Neural progenitor cell (in vitro differentiated cells): ENCODE measurements around the gene TUT1. TPM values are rescaled to one million over a fixed set of nuclear protein-coding genes. Genes with fewer than 3 reads are reported as not detected.

Source experiments
- DNase-seq: peaks from one replicate; pipeline ENCODE4 v3.0.0-alpha.2; 2016; ENCODE audit warnings: low spot score
- H2AFZ ChIP-seq: fragments of 200-600 bp; sonication (generic); replicated peaks from 2 replicates; pipeline ENCODE4 v1.6.1; 2016; ENCODE audit warnings: antibody characterized with exemption
- H3F3A ChIP-seq: fragments of 200-600 bp; sonication (generic); 2 replicates; pipeline ENCODE4 v1.6.1; 2016; ENCODE audit warnings: antibody characterized with exemption, low read depth
- H3K27ac ChIP-seq: fragments of 200-600 bp; sonication (generic); 2 replicates; pipeline ENCODE4 v1.5.1; 2016; ENCODE audit warnings: mild to moderate bottlenecking
- H3K27me3 ChIP-seq: fragments of 200-600 bp; sonication (generic); 2 replicates; pipeline ENCODE4 v1.6.1; 2016; ENCODE audit warnings: mild to moderate bottlenecking, moderate library complexity
- H3K36me3 ChIP-seq: fragments of 200-600 bp; sonication (generic); 2 replicates; pipeline ENCODE4 v1.5.1; 2016
- H3K4me1 ChIP-seq: fragments of 200-600 bp; sonication (generic); 2 replicates; pipeline ENCODE4 v1.6.1; 2016; ENCODE audit warnings: mixed run types
- H3K4me2 ChIP-seq: fragments of 200-600 bp; sonication (generic); 2 replicates; pipeline ENCODE4 v1.6.1; 2016
- H3K4me3 ChIP-seq: fragments of 200-600 bp; sonication (generic); 2 replicates; pipeline ENCODE4 v1.5.1; 2016
- H3K79me2 ChIP-seq: fragments of 200-600 bp; sonication (generic); 2 replicates; pipeline ENCODE4 v1.6.1; 2016; ENCODE audit warnings: low read depth
- H3K9ac ChIP-seq: fragments of 200-600 bp; sonication (generic); 2 replicates; pipeline ENCODE4 v1.6.1; 2016
- H3K9me3 ChIP-seq: fragments of 200-600 bp; sonication (generic); 2 replicates; pipeline ENCODE4 v1.5.1; 2016; ENCODE audit warnings: low read depth
- H4K20me1 ChIP-seq: fragments of 200-600 bp; sonication (generic); 2 replicates; pipeline ENCODE4 v1.6.1; 2016; ENCODE audit warnings: low read depth
- H3K27ac Mint-ChIP-seq: 3 replicates; pipeline ENCODE4 v1.8.0; 2021; ENCODE audit warnings: mixed read lengths
- H3K27me3 Mint-ChIP-seq: 2 replicates; pipeline ENCODE4 v1.8.0; 2022; ENCODE audit warnings: low read depth, mild to moderate bottlenecking, inconsistent platforms, moderate library complexity, mixed read lengths; ENCODE audit not compliant: insufficient read depth
- H3K36me3 Mint-ChIP-seq: 3 replicates; pipeline ENCODE4 v1.8.0; 2021; ENCODE audit warnings: mixed read lengths
- H3K4me1 Mint-ChIP-seq: 3 replicates; pipeline ENCODE4 v1.8.0; 2021; ENCODE audit warnings: mixed read lengths
- H3K4me3 Mint-ChIP-seq: 3 replicates; pipeline ENCODE4 v1.8.0; 2021; ENCODE audit warnings: mild to moderate bottlenecking, moderate library complexity, mixed read lengths
- H3K9me3 Mint-ChIP-seq: 3 replicates; pipeline ENCODE4 v1.8.0; 2020; ENCODE audit warnings: mixed read lengths
- CTCF ChIP-seq: fragments of 200-600 bp; sonication (generic); IDR thresholded peaks from 2 replicates; pipeline ENCODE4 v1.5.1; 2017; ENCODE audit warnings: antibody characterized with exemption, mild to moderate bottlenecking
- EZH2 ChIP-seq: fragments of 200-600 bp; sonication (generic); IDR thresholded peaks from 2 replicates; pipeline ENCODE4 v1.6.1; 2017; ENCODE audit warnings: antibody characterized with exemption, mild to moderate bottlenecking, moderate library complexity
- EZH2phosphoT487 ChIP-seq: fragments of 200-600 bp; sonication (generic); IDR thresholded peaks from 2 replicates; pipeline ENCODE4 v1.6.1; 2017; ENCODE audit warnings: antibody characterized with exemption
- total RNA-seq: library from RNA; depleted of rRNA; stranded (reverse); fragments of >200 nt; gene quantifications from 2 replicates; pipeline ENCODE4 v1.2.3, GENCODE V29; 2015; ENCODE audit warnings: low replicate concordance

TUT1 gene
- total RNA-seq, 1 donor from 2014 or later, result 4.8 TPM

- peaks cover 58% of the 10 kb centered on the region for H4K20me1 ChIP-seq
- H3K4me2 ChIP-seq, result no peak overlapping the region
- H3K4me3 ChIP-seq, result no peak overlapping the region
- H3K9ac ChIP-seq, result no peak overlapping the region
- H3K27me3 Mint-ChIP-seq, result peaks cover 4% of the 10 kb centered on the region
- no peak overlapping the region for H2AFZ ChIP-seq
- DNase-seq, result peak; percentile 18
- H3K9me3 Mint-ChIP-seq, result no peaks in the 10 kb centered on the region
- peaks cover 40% of the 10 kb centered on the region for H3K79me2 ChIP-seq
- no peaks in the 10 kb centered on the region for H3K9me3 ChIP-seq
- H3K4me1 ChIP-seq, result peaks cover 50% of the 10 kb centered on the region
- H3F3A ChIP-seq, result peaks cover 90% of the 10 kb centered on the region
- peaks cover 41% of the 10 kb centered on the region for H3K4me1 Mint-ChIP-seq
- no peak overlapping the region for H3K27ac Mint-ChIP-seq
- no peak overlapping the region for H3K4me3 Mint-ChIP-seq
- TF ChIP-seq EZH2phosphoT487 (no peak), EZH2 (no peak), CTCF (no peak)
- H3K36me3 Mint-ChIP-seq, result peaks cover 32% of the 10 kb centered on the region
- H3K27ac ChIP-seq, result peak overlapping the region; percentile 70
- H3K27me3 ChIP-seq, result no peaks in the 10 kb centered on the region
- H3K36me3 ChIP-seq, result peaks cover 10% of the 10 kb centered on the region
Measured at GRCh38 chr11:62559204-62559603, 32.1 kb downstream of the TUT1 start.

- H3K27me3 ChIP-seq, result no peaks in the 10 kb centered on the region
- H3K9ac ChIP-seq, result no peak overlapping the region
- Mint-ChIP-seq H3K4me3 (no peak overlapping the region), H3K4me1 (peaks cover 47% of the 10 kb centered on the region), H3K27me3 (peaks cover 4% of the 10 kb centered on the region), H3K9me3 (no peaks in the 10 kb centered on the region), H3K27ac (no peak overlapping the region), H3K36me3 (peaks cover 29% of the 10 kb centered on the region)
- peaks cover 10% of the 10 kb centered on the region for H3K36me3 ChIP-seq
- no peak overlapping the region for H3K4me3 ChIP-seq
- H3K4me1 ChIP-seq, result peaks cover 56% of the 10 kb centered on the region
- peaks cover 54% of the 10 kb centered on the region for H4K20me1 ChIP-seq
- TF ChIP-seq CTCF (no peak), EZH2 (no peak), EZH2phosphoT487 (no peak)
- peak overlapping the region; percentile 70 for H3K27ac ChIP-seq
- H3K9me3 ChIP-seq, result no peaks in the 10 kb centered on the region
- peaks cover 36% of the 10 kb centered on the region for H3K79me2 ChIP-seq
- H3K4me2 ChIP-seq, result no peak overlapping the region
- H3F3A ChIP-seq, result peaks cover 92% of the 10 kb centered on the region
- no peak overlapping the region for H2AFZ ChIP-seq
- DNase-seq, result no peak
Measured at GRCh38 chr11:62558669-62559068, 32.7 kb downstream of the TUT1 start.

DNA sequence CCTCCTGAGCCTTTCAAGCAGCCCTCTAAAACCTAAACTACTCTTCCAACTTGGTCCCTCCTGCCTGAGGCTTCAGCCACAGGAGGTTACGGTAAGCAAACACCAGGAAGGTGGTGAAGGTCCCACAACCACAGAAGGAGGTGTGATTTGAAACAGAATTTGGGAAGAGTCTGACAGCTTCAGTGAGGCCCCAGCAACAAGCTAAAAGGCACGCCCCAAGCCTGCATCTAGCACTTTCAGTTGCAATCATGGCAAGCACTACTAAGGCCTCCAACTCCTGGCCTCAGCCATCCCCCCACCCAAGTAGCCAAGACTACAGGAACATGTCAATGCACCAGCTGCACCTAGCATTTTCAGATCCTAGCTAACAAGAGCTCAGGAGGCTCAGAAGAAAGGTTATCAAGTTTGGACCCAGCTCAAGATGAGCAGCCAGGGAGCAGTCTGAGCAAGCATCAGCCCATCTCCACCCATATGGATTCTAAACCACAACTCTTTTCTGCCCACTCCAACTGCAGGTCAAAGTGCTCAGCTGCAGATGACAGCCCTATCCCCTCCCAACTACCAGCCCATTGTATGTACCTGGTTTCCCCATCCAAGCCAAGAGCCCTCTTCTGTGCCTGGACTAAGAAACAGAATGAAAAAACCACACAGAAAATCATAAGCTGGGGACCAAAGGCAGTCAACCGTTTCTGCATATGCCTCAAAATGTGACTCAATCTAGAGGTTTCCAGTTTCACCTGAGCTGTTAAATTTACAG is 34.3 kb downstream of the TUT1 start:
- Histone ChIP-seq H3K36me3 (peaks cover 10% of the 10 kb centered on the region), H3K9me3 (no peaks in the 10 kb centered on the region), H3K4me2 (no peak overlapping the region), H2AFZ (no peak overlapping the region), H4K20me1 (peaks cover 38% of the 10 kb centered on the region), H3K4me3 (no peak overlapping the region), H3K27ac (peak overlapping the region; percentile 71), H3K79me2 (peaks cover 20% of the 10 kb centered on the region), H3K27me3 (no peaks in the 10 kb centered on the region), H3F3A (peaks cover 92% of the 10 kb centered on the region), H3K4me1 (peaks cover 62% of the 10 kb centered on the region), H3K9ac (no peak overlapping the region)
- no peak for DNase-seq
- TF ChIP-seq EZH2, result no peak
- TF ChIP-seq CTCF, result no peak
- Mint-ChIP-seq H3K4me3 (peak overlapping the region; percentile 12), H3K27me3 (peaks cover 3% of the 10 kb centered on the region), H3K36me3 (peaks cover 25% of the 10 kb centered on the region), H3K4me1 (peaks cover 61% of the 10 kb centered on the region), H3K9me3 (no peaks in the 10 kb centered on the region), H3K27ac (peak overlapping the region; percentile 96)
